Activated naive CD4-positive, alpha-beta T cell treated with anti-CD3 and anti-CD28 coated beads, Interleukin-2, amount 50 U/mL, for 24 hours (primary cell): ENCODE data around the gene RERE.
A peak's percentile ranks its signal among the peaks of the same experiment; 100 is the strongest.

ENCODE experiments used
- H3K27ac Mint-ChIP-seq: one replicate; pipeline ENCODE4 v1.8.0; 2021; ENCODE audit warnings: mild to moderate bottlenecking, mixed read lengths
- H3K27me3 Mint-ChIP-seq: one replicate; pipeline ENCODE4 v1.8.0; 2021; ENCODE audit warnings: mixed read lengths
- H3K36me3 Mint-ChIP-seq: one replicate; pipeline ENCODE4 v1.8.0; 2021; ENCODE audit warnings: mixed read lengths
- H3K4me1 Mint-ChIP-seq: one replicate; pipeline ENCODE4 v1.8.0; 2021; ENCODE audit warnings: mixed read lengths
- H3K4me3 Mint-ChIP-seq: one replicate; pipeline ENCODE4 v1.8.0; 2021; ENCODE audit warnings: mild to moderate bottlenecking, mixed read lengths
- H3K9me3 Mint-ChIP-seq: one replicate; pipeline ENCODE4 v1.8.0; 2021; ENCODE audit warnings: mixed read lengths

Gene RERE

DNA sequence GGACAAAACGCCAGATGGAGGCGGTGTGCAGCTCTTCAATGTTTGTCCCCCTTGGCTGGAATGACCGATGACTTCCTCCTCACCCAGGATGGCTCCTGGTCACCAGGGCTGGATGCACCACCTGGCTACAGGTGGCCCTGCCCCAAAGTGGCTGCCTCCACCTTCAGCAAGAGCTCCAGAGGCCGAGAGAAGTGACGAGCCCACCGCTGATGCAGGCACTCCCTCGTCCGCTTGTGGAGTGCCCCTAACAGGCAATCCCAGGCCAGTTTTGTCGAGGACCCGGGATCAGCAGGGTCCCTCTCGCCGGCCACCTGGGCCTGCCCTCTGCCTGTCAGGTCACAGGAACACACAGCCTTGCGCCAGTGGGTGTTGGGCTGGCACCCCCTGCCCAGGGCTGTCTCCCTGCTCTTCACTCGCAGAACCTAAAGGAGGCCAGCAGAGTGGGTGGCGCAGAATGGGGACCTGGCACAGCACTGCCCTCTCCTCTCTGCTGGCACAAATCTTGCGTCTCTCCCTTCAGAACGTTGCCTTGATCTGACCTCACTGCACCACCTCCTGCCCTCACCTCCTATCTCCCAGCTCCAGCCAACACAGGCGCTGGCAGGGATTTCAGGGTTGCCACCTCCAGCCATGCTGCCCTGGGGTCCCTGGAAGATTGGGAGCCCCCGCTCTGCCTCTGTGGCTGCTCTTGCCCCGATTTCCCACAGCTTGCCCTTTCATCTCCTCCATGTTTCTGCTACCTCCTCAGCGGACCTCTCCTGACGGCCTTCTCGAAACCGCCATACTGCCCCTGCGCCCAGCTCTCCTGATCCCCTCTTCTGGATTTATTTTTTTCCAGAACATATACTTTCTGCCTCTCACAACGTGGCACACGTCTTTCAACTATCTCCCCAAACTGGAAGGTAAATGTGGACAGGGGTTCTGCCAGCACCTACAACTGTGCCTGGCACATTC is 460.9 kb downstream of the RERE start:
- H3K9me3 Mint-ChIP-seq: no peaks in the 10 kb centered on the region
- no peaks in the 10 kb centered on the region for H3K27me3 Mint-ChIP-seq
- peaks cover 8% of the 10 kb centered on the region for H3K36me3 Mint-ChIP-seq
- H3K27ac Mint-ChIP-seq: peak overlapping the region; percentile 87
- H3K4me1 Mint-ChIP-seq: no peaks in the 10 kb centered on the region
- H3K4me3 Mint-ChIP-seq: no peak overlapping the region

DNA sequence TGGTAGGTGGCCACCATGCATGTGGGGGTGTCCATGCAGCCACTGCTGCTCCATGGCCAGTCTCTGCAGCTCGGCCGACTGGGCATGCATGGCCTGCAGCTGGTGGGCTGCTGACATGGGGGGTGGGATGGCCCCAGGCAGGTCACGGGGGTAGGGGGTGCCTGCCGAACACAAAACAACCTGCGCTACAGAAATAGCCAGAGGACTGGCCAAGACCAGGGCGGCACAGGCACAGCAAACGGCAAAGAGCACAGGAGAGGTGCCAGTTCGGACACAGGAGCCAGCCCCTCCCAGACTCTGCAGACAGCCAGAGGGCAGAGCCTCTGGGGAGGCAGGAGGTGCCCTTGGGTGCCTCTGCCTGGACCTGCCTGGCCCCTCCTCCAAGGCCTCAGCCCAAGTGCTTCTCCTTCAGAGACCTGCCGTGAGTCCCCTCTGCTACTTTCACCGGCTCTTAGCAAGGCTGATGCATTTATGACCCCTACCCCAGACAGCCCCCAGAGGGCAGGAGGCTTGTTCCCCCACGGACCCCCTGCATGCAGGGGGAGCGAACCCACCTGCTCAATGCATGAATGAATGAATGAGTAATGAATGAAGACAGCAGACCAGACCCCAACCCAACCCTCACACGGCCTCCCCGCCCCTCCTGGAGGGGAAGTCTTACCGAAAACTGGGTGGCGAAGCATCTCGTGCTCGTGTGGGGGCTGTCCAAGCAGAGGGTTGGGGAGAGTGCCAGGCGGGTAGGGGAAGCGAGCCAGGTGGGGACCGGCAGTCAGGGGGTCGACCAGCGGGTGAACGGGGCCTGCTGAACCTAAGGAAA is 461.8 kb downstream of the RERE start:
- H3K36me3 Mint-ChIP-seq: peaks cover 8% of the 10 kb centered on the region
- H3K27me3 Mint-ChIP-seq: no peaks in the 10 kb centered on the region
- no peaks in the 10 kb centered on the region for H3K4me1 Mint-ChIP-seq
- peak overlapping the region; percentile 74 for H3K27ac Mint-ChIP-seq
- no peaks in the 10 kb centered on the region for H3K9me3 Mint-ChIP-seq
- H3K4me3 Mint-ChIP-seq: no peak overlapping the region

DNA sequence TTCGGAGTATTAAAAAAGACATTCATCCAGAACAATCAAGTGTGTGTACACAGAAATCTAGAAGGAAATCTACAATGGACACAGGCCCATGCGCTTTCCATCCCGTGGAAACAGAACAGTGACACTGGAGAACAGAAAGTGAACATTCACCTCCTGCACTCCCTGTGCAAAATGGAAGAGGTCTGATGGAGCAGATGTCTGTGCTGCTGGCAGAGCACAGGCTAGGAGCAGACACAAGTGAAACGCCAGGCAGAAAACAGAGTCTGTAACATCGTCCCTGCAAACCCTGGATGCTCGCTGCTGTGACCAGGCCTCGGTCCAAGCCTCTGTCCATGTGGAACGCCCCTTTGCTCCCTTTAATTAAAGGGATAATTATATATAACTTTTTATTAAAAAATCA is 463.4 kb downstream of the RERE start:
- Mint-ChIP-seq H3K9me3 (no peaks in the 10 kb centered on the region), H3K36me3 (peaks cover 8% of the 10 kb centered on the region), H3K27ac (no peak overlapping the region)

DNA sequence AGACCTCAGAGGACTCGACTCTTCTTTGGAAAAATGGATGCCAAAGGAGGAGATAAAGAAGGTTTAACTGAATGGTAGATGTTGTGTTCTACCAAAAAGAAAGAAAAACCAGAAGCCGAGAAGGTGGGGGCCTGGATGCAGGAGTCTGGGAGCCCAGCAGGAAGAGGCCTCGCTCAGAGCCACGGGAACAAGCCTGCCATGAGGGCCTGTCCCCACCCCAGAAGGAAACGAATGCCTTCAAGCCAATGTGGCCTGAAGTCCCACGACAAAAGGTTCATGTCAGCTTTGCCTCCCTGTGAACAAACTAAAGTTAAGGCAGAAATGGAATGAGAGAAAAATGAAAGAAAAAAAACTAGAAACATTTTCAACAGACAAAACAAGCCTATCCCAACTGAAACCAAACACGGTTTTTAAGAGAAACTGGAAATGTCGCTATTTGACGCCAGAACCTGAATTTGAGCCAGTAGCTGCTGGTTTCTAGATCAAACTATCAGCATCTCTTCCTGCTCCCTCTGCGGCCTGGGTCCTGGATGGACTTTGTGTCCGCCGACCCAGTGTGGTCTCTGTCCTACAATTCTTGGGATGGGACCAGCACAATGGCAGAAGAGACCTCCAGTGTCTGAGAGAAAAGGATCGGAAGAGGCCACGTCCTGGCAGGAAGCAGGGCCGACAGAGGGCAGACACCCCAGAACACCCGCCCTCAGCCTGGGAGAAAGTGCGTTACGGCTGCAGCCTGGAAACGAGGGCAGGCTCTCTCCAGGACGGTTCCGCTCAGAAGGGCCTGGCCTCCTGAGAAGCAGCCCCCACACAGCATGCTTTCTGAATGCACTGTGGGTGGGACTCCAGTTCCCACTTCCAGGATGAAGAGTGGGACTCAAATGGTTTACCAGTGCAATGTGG is 464.3 kb downstream of the RERE start:
- Mint-ChIP-seq H3K27me3 (no peaks in the 10 kb centered on the region), H3K36me3 (peaks cover 8% of the 10 kb centered on the region), H3K9me3 (no peaks in the 10 kb centered on the region)

More for the DNA sequence above, 463.4 kb downstream of the RERE start:
- peaks cover under 1% of the 10 kb centered on the region for H3K4me1 Mint-ChIP-seq
- no peak overlapping the region for H3K4me3 Mint-ChIP-seq
- H3K27me3 Mint-ChIP-seq: no peaks in the 10 kb centered on the region

DNA sequence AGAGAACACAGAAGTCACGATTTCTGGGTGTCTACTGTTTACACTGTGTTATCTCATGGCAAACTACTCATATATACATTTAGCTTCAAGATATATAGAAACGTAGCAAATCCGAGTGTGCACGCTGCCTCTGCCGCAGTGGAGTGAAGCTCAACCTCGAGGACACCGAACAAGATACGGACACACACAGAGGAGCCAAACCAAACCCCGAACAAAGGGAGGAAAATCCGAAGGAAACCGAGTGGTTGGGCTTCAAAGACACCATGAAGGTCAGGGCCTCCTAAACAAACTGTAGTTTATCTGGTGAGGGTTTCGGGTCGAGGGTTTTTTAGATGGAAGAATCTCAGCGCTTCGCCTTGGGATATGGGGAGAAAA is 465.0 kb downstream of the RERE start:
- Mint-ChIP-seq H3K36me3 (peaks cover 4% of the 10 kb centered on the region), H3K27me3 (no peaks in the 10 kb centered on the region), H3K4me3 (no peak overlapping the region), H3K4me1 (peaks cover 5% of the 10 kb centered on the region), H3K9me3 (no peaks in the 10 kb centered on the region), H3K27ac (peak overlapping the region; percentile 35)

More for the DNA sequence above, 464.3 kb downstream of the RERE start:
- peaks cover 5% of the 10 kb centered on the region for H3K4me1 Mint-ChIP-seq
- H3K4me3 Mint-ChIP-seq: no peak overlapping the region
- H3K27ac Mint-ChIP-seq: no peak overlapping the region

DNA sequence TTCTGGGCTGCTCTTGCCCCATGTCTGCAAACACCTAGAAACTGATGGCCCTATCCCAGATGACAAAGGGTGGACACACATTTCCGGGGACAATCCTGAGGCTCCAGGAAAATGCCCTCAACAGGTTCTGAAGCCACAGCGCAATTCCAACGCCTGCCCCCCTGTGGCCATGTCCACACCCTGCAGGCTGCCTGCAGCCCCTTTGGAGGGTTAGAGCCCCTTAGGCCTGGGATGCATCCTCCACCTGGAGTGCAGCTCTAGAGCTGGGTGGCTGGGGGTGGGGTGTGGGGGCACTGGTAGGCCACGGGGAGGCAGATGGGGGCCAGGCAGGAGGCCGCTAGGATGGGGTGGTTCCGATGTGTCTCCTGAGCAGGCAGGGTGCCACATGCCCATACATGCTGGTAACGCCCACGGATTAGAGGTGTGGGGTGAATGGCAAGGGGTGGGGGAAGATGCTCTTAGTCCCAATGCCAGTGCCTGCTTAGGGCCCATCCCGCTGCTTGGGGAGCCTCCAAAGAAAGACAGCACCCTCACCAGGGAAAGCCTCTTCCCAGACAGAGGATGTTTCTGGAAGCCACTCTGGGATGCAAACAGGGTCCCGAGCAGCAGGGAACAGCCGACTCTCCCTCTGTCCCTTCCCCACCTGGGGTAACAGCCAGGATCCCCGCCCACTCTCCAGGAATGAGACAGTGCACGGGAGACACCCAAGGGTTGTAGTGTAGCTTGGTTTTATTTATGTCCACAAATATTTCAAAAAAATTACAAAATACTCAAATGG is 465.6 kb downstream of the RERE start:
- peaks cover 5% of the 10 kb centered on the region for H3K4me1 Mint-ChIP-seq
- H3K36me3 Mint-ChIP-seq: peaks cover 2% of the 10 kb centered on the region
- no peak overlapping the region for H3K4me3 Mint-ChIP-seq
- H3K27me3 Mint-ChIP-seq: no peaks in the 10 kb centered on the region
- H3K9me3 Mint-ChIP-seq: no peaks in the 10 kb centered on the region
- peak overlapping the region; percentile 35 for H3K27ac Mint-ChIP-seq

DNA sequence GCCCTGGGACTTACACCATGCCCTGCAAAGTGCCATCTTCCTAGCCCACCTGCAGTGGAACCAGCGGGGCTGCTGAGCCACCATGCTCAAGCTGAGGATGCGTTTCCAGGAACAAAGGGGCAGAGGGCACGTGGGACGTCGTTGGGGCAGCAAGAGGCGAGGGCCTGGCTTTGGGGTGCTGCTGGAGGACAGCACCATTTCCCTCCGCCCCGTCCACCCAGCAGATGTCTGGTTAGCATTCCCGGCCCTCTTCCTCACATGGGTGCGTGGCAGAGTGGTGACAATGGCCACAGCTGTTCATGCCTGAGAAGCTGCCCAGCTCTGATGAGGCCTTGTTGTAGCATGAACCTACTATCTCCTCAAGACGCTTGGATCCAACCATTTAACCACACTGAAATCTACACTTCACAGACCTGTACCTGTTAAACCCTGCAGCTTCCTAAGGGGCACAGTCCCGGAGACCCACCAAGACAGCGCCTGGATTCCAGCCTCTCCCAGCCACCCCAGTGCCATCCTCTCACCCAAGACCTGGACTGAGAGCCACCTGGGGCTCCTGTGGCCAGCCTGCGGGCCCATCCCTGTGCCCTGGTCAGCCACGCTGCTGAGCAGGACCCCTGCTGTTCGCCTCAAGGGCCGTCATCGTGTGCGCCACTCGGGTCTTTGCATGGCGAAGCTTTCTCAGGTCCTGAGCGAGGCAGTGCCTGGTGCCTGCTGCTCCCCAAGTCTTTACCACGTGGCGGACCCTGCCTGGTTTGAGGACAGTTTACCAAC is 466.3 kb downstream of the RERE start:
- no peaks in the 10 kb centered on the region for H3K27me3 Mint-ChIP-seq
- peaks cover 5% of the 10 kb centered on the region for H3K4me1 Mint-ChIP-seq
- H3K36me3 Mint-ChIP-seq: no peaks in the 10 kb centered on the region
- no peaks in the 10 kb centered on the region for H3K9me3 Mint-ChIP-seq
- H3K4me3 Mint-ChIP-seq: no peak overlapping the region
- H3K27ac Mint-ChIP-seq: no peak overlapping the region

DNA sequence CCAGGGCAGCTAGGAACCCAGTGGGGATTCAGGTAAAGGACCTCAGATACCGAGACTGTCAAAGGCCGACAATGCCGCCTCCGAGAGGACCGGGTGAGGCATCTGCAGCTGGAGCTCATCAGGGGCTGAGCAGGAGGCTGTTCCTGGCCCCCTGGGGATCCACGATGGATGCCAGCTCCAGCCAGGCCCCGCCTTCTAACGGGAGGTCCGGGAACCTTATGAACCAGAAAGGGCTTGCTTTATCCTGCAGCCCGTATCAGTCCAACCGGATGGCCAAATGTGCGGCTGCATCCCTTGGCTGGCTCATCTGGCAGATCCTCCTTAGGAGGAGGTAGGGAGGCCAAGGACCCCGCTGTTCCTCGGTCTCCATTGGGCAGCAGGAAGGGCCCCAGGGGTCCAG is 467.5 kb downstream of the RERE start:
- Mint-ChIP-seq H3K9me3 (no peaks in the 10 kb centered on the region), H3K4me1 (peaks cover 5% of the 10 kb centered on the region), H3K27me3 (no peaks in the 10 kb centered on the region), H3K4me3 (no peak overlapping the region), H3K36me3 (no peaks in the 10 kb centered on the region), H3K27ac (no peak overlapping the region)

DNA sequence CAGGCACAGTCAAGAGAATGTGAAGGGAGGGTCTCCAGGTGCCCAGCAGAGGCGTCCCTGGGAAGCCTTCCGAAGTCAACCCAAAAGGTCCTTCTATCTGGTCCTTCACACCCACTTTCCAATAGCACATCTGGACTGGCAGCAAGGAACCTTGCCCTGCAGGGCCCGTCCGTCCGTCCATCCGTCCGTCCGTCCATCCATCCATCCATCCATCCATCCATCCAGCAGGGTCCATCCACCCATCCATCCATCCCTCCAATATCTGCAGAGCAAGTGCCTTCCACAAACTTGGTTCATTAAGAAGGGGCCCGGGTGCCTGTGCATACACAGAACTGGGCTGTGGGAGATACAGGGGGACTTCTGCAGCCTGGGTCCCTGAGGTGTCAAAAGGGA is 468.0 kb downstream of the RERE start:
- Mint-ChIP-seq H3K27me3 (no peaks in the 10 kb centered on the region), H3K9me3 (no peaks in the 10 kb centered on the region), H3K36me3 (no peaks in the 10 kb centered on the region), H3K4me1 (peaks cover 5% of the 10 kb centered on the region), H3K27ac (no peak overlapping the region), H3K4me3 (no peak overlapping the region)

DNA sequence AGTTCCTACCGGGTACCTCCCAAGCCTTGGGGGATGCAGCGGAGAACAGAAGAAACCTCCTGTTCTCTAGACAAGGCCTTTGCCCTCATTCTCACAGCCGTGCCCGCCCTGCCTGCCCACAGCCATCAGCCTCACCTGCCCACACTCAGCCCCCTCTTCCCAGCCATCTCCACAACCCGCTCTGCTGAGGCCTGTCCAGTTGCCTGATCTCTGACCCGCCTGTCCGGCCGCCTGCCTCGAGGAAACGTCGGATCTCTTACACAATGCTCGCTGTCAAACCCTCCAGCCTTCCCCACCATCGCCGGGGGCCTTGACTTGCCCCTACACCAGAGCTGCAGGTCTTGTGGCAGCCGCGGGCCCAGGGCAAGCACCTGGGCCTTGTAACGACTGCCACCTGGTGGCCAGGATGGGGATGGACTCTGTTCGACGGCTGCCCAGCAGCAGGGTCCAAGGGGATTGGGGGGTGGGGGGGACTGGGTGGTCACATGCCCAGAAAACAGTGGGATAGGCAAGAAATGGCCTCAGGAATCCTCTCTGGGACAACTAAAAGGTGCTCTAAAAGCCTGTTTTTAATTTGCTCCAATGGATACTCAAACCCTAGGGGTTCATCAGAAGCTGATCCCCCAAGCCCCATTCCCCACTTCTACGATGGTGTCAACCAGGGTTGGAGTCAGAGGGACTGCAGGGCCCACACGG is 468.5 kb downstream of the RERE start:
- no peak overlapping the region for H3K4me3 Mint-ChIP-seq
- no peaks in the 10 kb centered on the region for H3K36me3 Mint-ChIP-seq
- H3K9me3 Mint-ChIP-seq: no peaks in the 10 kb centered on the region
- H3K4me1 Mint-ChIP-seq: peaks cover 5% of the 10 kb centered on the region
- H3K27me3 Mint-ChIP-seq: no peaks in the 10 kb centered on the region
- H3K27ac Mint-ChIP-seq: no peak overlapping the region

DNA sequence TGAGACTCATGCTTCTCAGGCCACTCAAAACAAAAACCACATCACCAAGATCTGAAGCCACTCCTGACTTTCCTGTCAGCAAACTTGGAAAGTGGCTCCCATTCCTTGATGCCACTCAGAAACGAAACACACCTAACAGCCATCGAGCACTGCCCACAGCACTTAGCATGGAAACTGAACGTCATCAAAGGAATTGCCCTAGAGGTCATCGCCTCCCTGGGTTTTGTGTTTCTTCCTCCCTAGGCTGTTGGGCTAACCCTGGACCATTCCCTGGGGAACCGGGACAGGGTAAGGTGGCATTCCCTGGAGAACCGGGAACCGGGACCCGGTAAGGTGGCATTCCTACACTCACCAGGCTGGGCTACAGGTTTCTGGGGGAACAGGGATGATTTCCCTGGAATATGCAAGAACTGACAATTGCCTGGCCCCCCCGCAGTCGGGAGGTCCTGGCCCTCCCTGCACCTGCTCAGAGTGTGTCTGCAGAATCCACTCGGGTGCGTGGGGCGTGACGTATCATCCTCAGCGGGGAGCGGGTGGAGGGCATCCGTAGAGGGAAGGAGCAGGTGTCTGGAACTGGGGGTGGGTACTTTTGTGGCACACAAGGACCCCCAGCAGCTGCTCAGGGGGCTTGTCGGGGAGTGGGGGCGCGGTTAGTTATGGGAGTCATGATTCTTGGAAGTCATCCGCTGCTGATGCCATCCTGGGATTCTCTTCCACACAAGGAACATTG is 469.2 kb downstream of the RERE start:
- no peak overlapping the region for H3K27ac Mint-ChIP-seq
- H3K4me3 Mint-ChIP-seq: no peak overlapping the region
- peaks cover 5% of the 10 kb centered on the region for H3K4me1 Mint-ChIP-seq
- H3K27me3 Mint-ChIP-seq: no peaks in the 10 kb centered on the region
- H3K36me3 Mint-ChIP-seq: no peaks in the 10 kb centered on the region
- H3K9me3 Mint-ChIP-seq: no peaks in the 10 kb centered on the region

DNA sequence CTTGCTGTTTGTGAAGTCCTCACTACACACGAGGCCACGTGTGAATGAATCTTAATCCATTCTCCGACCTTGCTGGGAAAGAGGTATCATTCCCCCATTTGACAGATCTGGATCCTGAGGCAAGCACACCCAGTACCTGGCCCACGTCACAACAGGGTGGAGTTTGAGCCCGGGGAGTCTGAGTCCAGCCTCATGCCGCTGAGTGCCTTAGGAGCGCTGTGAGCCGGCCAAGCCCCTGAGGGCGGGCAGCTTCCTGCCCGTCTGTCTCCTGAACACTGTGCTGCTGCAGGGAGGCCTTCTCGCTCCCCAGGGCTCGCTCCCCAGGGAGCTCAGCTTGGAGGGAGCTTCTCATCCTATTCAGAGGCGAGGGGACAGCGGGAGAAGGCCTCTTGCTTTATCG is 469.8 kb downstream of the RERE start:
- Mint-ChIP-seq H3K4me3 (no peak overlapping the region), H3K9me3 (no peaks in the 10 kb centered on the region), H3K4me1 (peaks cover 5% of the 10 kb centered on the region), H3K36me3 (no peaks in the 10 kb centered on the region), H3K27ac (no peak overlapping the region), H3K27me3 (no peaks in the 10 kb centered on the region)
